H9 (cell line): ENCODE data around the gene STOX2. TPM values are rescaled to one million over a fixed set of nuclear protein-coding genes. Genes with fewer than 3 reads are reported as not detected.
A peak's percentile ranks its signal among the peaks of the same experiment; 100 is the strongest.

Source experiments
- DNase-seq: peaks from one replicate; pipeline ENCODE4 v3.0.0-alpha.2; 2017
- H2AFZ ChIP-seq: one replicate; pipeline ENCODE4 v1.6.1; 2013; ENCODE audit warnings: mild to moderate bottlenecking, low read length, control low read depth, moderate library complexity
- H2AK5ac ChIP-seq: 2 replicates; pipeline ENCODE4 v1.6.1; 2013; ENCODE audit warnings: low read length, control low read depth, mixed read lengths; ENCODE audit not compliant: insufficient read length
- H2BK120ac ChIP-seq: one replicate; pipeline ENCODE4 v1.6.1; 2013; ENCODE audit warnings: low read depth, mild to moderate bottlenecking, low read length, control low read depth, inconsistent platforms; ENCODE audit not compliant: poor library complexity, severe bottlenecking
- H2BK12ac ChIP-seq: 2 replicates; pipeline ENCODE4 v1.6.1; 2013; ENCODE audit warnings: low read length, control low read depth, mixed read lengths, low read depth; ENCODE audit not compliant: insufficient read length
- H2BK15ac ChIP-seq: 2 replicates; pipeline ENCODE4 v1.6.1; 2013; ENCODE audit warnings: low read depth, low read length, control low read depth
- H2BK20ac ChIP-seq: one replicate; pipeline ENCODE4 v1.6.1; 2013; ENCODE audit warnings: low read depth, mild to moderate bottlenecking, low read length, control low read depth, inconsistent platforms; ENCODE audit not compliant: poor library complexity, severe bottlenecking
- H2BK5ac ChIP-seq: 2 replicates; pipeline ENCODE4 v1.6.1; 2013; ENCODE audit warnings: low read length, control low read depth, mixed read lengths; ENCODE audit not compliant: insufficient read length
- H3K14ac ChIP-seq: 2 replicates; pipeline ENCODE4 v1.6.1; 2013; ENCODE audit warnings: low read length, control low read depth; ENCODE audit not compliant: insufficient read depth
- H3K18ac ChIP-seq: 2 replicates; pipeline ENCODE4 v1.6.1; 2013; ENCODE audit warnings: low read depth, mild to moderate bottlenecking, mixed read lengths, low read length, control low read depth; ENCODE audit not compliant: insufficient read length
- H3K23ac ChIP-seq: 2 replicates; pipeline ENCODE4 v1.6.1; 2013; ENCODE audit warnings: low read length, control low read depth, mixed read lengths, low read depth; ENCODE audit not compliant: insufficient read length
- H3K23me2 ChIP-seq: 2 replicates; pipeline ENCODE4 v1.6.1; 2013; ENCODE audit warnings: low read depth, mild to moderate bottlenecking, mixed read lengths, low read length, control low read depth; ENCODE audit not compliant: insufficient read length, poor library complexity, severe bottlenecking
- H3K27ac ChIP-seq: 2 replicates; pipeline ENCODE4 v1.5.1; 2013; ENCODE audit warnings: low read length, control low read depth, mixed read lengths, low read depth; ENCODE audit not compliant: insufficient read length
- H3K27me3 ChIP-seq: 2 replicates; pipeline ENCODE4 v1.6.1; 2013; ENCODE audit warnings: low read length, control low read depth, inconsistent platforms; ENCODE audit not compliant: insufficient read depth
- H3K4ac ChIP-seq: 2 replicates; pipeline ENCODE4 v1.6.1; 2013; ENCODE audit warnings: low read depth, mild to moderate bottlenecking, control low read depth, inconsistent platforms, low read length, moderate library complexity
- H3K4me1 ChIP-seq: 2 replicates; pipeline ENCODE4 v1.6.1; 2013; ENCODE audit warnings: low read length, control low read depth, inconsistent platforms; ENCODE audit not compliant: insufficient read depth
- H3K4me2 ChIP-seq: 2 replicates; pipeline ENCODE4 v1.6.1; 2013; ENCODE audit warnings: low read length, control low read depth, mixed read lengths; ENCODE audit not compliant: insufficient read length, insufficient read depth
- H3K56ac ChIP-seq: 2 replicates; pipeline ENCODE4 v1.6.1; 2013; ENCODE audit warnings: low read depth, mild to moderate bottlenecking, mixed read lengths, low read length, control low read depth; ENCODE audit not compliant: insufficient read length
- H3K79me1 ChIP-seq: 2 replicates; pipeline ENCODE4 v1.6.1; 2013; ENCODE audit warnings: low read depth, mild to moderate bottlenecking, moderate library complexity, low read length, control low read depth, inconsistent platforms; ENCODE audit not compliant: insufficient read depth, poor library complexity, severe bottlenecking
- H3K79me2 ChIP-seq: 2 replicates; pipeline ENCODE4 v1.6.1; 2013; ENCODE audit warnings: low read length, control low read depth, inconsistent platforms; ENCODE audit not compliant: insufficient read depth
- H3K9ac ChIP-seq: 2 replicates; pipeline ENCODE4 v1.6.1; 2013; ENCODE audit warnings: low read length, control low read depth, mixed read lengths; ENCODE audit not compliant: insufficient read length; ENCODE audit errors: extremely low read depth
- H3K9me3 ChIP-seq: one replicate; pipeline ENCODE4 v1.6.1; 2013; ENCODE audit warnings: low read depth, low read length, inconsistent platforms; ENCODE audit not compliant: control insufficient read depth
- H3T11ph ChIP-seq: one replicate; pipeline ENCODE4 v1.6.1; 2013; ENCODE audit warnings: mild to moderate bottlenecking, low read length, control low read depth, inconsistent platforms
- H4K20me1 ChIP-seq: one replicate; pipeline ENCODE4 v1.6.1; 2013; ENCODE audit not compliant: control insufficient read depth, insufficient read length, insufficient read depth
- H4K5ac ChIP-seq: 2 replicates; pipeline ENCODE4 v1.6.1; 2013; ENCODE audit warnings: low read depth, mild to moderate bottlenecking, mixed read lengths, low read length, control low read depth; ENCODE audit not compliant: insufficient read length
- H4K8ac ChIP-seq: replicated peaks from 2 replicates; pipeline ENCODE4 v1.6.1; 2013; ENCODE audit warnings: low read length, control low read depth, mixed read lengths, low read depth; ENCODE audit not compliant: insufficient read length
- H4K91ac ChIP-seq: 2 replicates; pipeline ENCODE4 v1.6.1; 2013; ENCODE audit warnings: low read depth, mild to moderate bottlenecking, moderate library complexity, mixed read lengths, low read length, control low read depth; ENCODE audit not compliant: insufficient read length
- H3K27ac Mint-ChIP-seq, 3 experiments: 2 replicates in 2 of 3; 3 replicates in 1 of 3; pipeline ENCODE4 v1.8.0; 2020 to 2021; ENCODE audit warnings: mixed read lengths in 3 of 3, mild to moderate bottlenecking in 1 of 3, moderate library complexity in 1 of 3
- H3K27me3 Mint-ChIP-seq: 2 replicates; pipeline ENCODE4 v1.8.0; 2021; ENCODE audit warnings: low read depth, mild to moderate bottlenecking, moderate library complexity, mixed read lengths
- H3K36me3 Mint-ChIP-seq, 3 experiments: 2 replicates in 2 of 3; 3 replicates in 1 of 3; pipeline ENCODE4 v1.8.0; 2020 to 2021; ENCODE audit warnings: low read depth in 3 of 3, mixed read lengths in 3 of 3; ENCODE audit not compliant: insufficient read depth in 1 of 3
- H3K4me1 Mint-ChIP-seq, 2 experiments: 2 replicates each; pipeline ENCODE4 v1.8.0; 2020; ENCODE audit warnings: mixed read lengths in 2 of 2
- H3K4me3 Mint-ChIP-seq, 2 experiments: 2 replicates in 1 of 2; 3 replicates in 1 of 2; pipeline ENCODE4 v1.8.0; 2020 to 2021; ENCODE audit warnings: mild to moderate bottlenecking in 2 of 2, mixed read lengths in 2 of 2, moderate library complexity in 1 of 2
- H3K9me3 Mint-ChIP-seq, 2 experiments: 2 replicates in 1 of 2; 3 replicates in 1 of 2; pipeline ENCODE4 v1.8.0; 2020; ENCODE audit warnings: mild to moderate bottlenecking in 2 of 2, mixed read lengths in 2 of 2, moderate library complexity in 1 of 2
- WGBS: extraction: QIAGEN DNeasy Blood & Tissue Kit; methylation state at CpG from one replicate; pipeline ENCODE4 v1.1.7; 2013; ENCODE audit warnings: missing lambda C conversion rate, low lambda C conversion rate, mixed read lengths; ENCODE audit not compliant: insufficient read length; ENCODE audit errors: extremely low coverage; 5-methylcytosine and 5-hydroxymethylcytosine counted together
- total RNA-seq: library from RNA; stranded (reverse); gene quantifications from 2 replicates; pipeline ENCODE4 v1.2.1, GENCODE V29; 2021
- TF ChIP-seq, protein P1 (sequence below): fragments of 200-600 bp; sonication (generic); conservative IDR thresholded peaks from 3 replicates; pipeline ENCODE4 v1.8.0; 2021; ENCODE audit warnings: antibody characterized with exemption, mild to moderate bottlenecking

STOX2 gene
- total RNA-seq, 1 experiment from 2014 or later, result 28.2 TPM

DNA sequence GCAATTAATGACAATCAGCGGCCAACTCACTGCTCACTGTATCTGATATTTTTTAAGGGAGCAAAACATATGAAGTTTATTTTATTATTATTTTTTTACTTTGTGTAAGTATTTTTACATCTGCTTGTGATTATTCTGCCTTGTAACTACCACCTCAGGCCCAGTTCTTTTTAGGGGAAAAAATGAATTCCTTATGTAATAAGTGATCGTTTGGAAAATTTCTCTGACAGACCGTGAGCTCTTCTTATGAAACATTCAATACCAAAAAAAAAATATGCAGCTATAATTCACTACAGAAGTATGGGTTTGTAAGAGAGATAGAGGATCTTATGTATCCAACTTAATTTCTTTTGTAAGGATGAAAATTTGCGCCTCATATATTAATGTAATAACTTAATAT, 33.5 kb upstream of the STOX2 start:
- TF ChIP-seq, protein P1, sequence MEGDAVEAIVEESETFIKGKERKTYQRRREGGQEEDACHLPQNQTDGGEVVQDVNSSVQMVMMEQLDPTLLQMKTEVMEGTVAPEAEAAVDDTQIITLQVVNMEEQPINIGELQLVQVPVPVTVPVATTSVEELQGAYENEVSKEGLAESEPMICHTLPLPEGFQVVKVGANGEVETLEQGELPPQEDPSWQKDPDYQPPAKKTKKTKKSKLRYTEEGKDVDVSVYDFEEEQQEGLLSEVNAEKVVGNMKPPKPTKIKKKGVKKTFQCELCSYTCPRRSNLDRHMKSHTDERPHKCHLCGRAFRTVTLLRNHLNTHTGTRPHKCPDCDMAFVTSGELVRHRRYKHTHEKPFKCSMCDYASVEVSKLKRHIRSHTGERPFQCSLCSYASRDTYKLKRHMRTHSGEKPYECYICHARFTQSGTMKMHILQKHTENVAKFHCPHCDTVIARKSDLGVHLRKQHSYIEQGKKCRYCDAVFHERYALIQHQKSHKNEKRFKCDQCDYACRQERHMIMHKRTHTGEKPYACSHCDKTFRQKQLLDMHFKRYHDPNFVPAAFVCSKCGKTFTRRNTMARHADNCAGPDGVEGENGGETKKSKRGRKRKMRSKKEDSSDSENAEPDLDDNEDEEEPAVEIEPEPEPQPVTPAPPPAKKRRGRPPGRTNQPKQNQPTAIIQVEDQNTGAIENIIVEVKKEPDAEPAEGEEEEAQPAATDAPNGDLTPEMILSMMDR, result no peak
- 0 out of 7 replicates have a peak overlapping the region, but pooled peaks of 1 of the 3 experiments have one; percentile 66 for H3K27ac Mint-ChIP-seq
- H3K14ac ChIP-seq, result no peak overlapping the region
- H3K23me2 ChIP-seq, result no peaks in the 10 kb centered on the region
- H2BK120ac ChIP-seq, result no peak overlapping the region
- no peaks in the 10 kb centered on the region for H3K9me3 ChIP-seq
- no peak overlapping the region for H4K8ac ChIP-seq
- H2BK20ac ChIP-seq, result no peak overlapping the region
- H3K56ac ChIP-seq, result no peak overlapping the region
- peaks cover 15% of the 10 kb centered on the region for H3K27me3 Mint-ChIP-seq
- no peak overlapping the region for H2BK15ac ChIP-seq
- no peak overlapping the region for H3K27ac ChIP-seq
- H2AK5ac ChIP-seq, result no peak overlapping the region
- H3K27me3 ChIP-seq, result no peaks in the 10 kb centered on the region
- H3K9ac ChIP-seq, result no peak overlapping the region
- H3K9me3 Mint-ChIP-seq, result no peaks in the 10 kb centered on the region; a peak in 1 of 5 replicates
- H3K79me1 ChIP-seq, result no peaks in the 10 kb centered on the region
- no peaks in the 10 kb centered on the region for H4K20me1 ChIP-seq
- no peaks in the 10 kb centered on the region for H3K4me1 ChIP-seq
- H3K79me2 ChIP-seq, result no peaks in the 10 kb centered on the region
- H3K4me2 ChIP-seq, result no peak overlapping the region
- no peak overlapping the region for H2BK12ac ChIP-seq
- H3K23ac ChIP-seq, result no peak overlapping the region
- H3K4me1 Mint-ChIP-seq, result peaks cover 21 to 24% of the 10 kb centered on the region in 2 experiments
- H4K5ac ChIP-seq, result no peak overlapping the region
- H3K4me3 Mint-ChIP-seq, result no peak overlapping the region
- no peaks in the 10 kb centered on the region; a peak in 1 of 7 replicates for H3K36me3 Mint-ChIP-seq
- no peak overlapping the region for H3T11ph ChIP-seq
- H2AFZ ChIP-seq, result no peak overlapping the region
- no peak overlapping the region for H4K91ac ChIP-seq
- no peak overlapping the region for H3K4ac ChIP-seq
- H3K18ac ChIP-seq, result no peak overlapping the region
- H2BK5ac ChIP-seq, result no peak overlapping the region
- WGBS, result no CpG with 5 or more reads among the region's 4 CpGs
- no peak for DNase-seq
